Embryonic facial prominence (tissue), 1 donor: ENCODE results near the gene TMC2.

Experiments
- DNase-seq: peaks from one replicate; pipeline ENCODE4 v3.0.0-alpha.2; 2016; ENCODE audit errors: extremely low spot score

The TMC2 gene

DNA sequence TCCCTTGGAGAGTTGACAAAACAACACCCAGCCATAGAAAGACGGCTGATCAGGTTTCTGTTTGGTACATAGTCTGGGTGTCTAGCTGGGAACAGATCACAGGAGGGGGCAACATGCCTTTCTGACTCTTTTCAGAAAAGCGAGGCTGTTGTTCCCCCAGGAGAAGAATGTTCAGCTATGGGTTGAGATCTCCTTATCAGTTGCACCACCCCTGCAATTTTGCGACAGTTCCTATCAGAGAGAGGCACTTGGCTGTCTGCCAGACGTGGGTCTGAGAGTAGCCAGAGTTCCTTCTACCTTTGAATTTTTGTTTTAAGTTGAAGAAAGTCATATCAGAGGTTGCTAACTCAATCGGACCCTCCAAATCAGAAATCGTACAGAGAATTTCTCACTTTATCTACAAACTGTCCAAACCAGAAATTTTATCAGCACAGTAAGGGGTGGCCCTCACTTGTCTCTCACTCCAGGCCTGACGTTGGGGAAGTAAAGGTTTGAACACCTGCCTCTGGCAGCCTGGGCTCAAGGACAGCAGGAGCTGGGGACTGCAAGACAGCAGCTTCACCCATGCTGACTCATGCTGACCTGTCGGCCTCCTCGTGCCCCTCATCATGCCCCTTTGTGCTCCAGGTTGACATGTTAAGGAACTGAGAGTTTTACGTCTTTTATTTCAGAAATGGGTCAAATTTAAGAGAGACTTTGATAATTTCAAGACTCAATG is 42.3 kb downstream of the TMC2 start:
- DNase-seq: no peak

DNA sequence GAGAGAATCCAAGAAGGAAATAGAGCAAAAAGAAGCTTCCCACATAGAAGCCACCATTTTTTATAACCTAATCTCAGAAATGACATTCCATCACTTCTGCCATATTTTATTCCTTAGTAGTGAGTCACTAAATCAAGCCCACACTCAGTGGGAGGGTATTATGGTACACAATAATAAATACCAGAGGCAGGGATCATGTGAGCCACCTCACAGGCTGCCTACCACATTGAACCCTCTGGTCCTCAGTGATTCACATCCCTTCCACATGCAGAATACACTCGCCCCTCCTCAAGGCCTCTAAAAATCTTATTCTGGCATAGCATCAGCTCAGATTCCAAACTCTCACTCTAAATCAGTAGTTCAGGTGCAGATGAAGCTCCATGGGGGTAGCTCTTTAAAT is 49.4 kb downstream of the TMC2 start:
- DNase-seq: no peak

DNA sequence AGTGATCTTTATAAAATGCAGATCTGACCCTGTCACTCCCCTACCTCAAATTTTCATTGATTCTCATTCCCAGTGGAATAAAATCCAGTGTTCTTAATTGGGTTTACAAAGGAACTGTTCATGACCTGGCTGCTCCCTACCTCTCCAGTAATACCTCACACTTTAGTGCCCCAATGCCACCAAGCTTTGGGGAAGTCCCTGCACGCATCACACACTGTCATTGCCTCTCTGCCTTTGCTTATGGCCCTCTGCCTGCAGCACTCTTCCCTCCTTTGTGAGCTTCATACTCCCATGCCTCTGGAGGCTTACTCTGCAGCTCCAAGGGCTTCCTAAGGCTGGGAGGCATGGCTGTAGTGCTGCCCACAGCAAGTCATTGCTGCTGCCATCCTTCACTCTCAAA is 57.4 kb downstream of the TMC2 start:
- DNase-seq: no peak

DNA sequence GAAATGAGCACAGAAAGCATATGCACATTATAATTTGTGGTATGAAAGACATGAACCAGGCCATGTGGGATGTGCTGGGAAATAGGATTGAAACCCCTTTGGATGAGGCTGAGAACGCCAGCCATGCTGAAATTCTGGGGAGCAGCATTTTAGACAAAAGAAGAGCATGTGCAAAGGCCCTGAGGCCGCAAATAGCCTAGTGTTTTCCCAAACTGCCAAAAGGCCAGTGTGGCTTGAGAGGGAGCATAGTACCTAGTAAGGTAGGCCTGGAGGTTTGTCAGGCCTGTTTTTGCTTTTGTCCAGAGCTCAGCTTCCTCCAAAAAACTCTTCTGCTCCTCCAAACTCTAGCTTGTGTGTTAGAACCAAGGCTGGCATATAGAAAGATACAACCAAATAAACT is 58.7 kb downstream of the TMC2 start:
- no peak for DNase-seq

DNA sequence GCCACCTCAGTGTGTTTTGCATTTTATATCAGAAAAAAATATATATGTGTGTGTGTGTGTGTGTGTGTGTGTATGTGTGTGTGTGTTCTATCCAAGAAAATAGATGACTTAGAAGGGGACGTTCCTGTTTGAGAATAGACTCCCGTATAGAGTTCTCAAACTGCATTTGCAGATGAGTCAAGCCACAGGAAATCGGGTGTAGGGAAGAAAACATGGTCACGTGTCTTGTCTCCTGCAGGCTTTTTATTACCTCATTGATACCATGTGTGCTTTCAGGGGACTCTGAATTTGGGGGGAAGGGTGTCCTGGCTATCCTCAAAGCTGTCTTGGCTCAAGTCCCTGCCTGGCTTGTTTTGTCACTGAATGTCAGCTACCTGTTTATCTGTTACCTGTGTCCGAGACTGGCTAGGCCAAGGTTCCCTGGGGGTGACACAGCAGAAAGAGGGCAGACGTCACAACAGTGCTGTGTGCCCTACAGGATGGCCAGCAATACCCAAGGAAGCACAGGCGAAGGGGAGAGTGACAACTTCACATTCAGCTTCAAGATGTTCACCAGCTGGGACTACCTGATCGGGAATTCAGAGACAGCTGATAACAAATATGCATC is 60.4 kb downstream of the TMC2 start:
- DNase-seq: no peak

DNA sequence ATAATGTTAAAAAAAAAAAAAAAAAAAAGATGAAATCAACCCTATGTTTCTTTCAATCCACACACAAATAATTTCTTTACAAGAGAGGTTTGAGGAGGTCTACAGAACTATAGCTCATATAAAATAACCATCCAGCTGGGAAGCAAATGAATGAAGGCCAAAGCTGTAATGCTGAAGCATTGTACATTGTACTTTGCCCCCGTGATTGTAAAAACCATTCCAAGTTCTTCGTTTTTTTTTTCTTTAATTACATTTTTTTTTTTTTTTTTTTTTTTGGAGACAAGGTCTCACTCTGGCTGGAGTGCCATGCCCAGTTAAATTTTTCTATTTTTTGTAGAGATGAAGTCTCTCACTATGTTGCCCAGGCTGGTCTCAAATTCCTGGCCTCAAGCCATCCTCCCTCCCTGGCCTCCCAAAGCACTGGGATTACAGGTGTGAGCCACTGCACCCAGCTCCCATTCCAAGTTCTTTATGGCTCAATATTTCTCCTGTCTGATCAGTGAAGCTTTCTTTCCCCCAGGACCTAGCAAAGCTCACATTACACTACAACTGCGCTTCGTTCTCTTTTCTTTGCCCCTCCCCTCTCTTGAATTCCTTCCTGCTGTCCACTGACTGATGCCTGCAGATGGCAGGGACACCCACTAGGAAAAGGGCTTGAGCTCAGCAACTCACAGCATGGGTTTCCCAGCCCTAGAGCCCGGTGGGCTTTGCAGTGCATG is 63.1 kb downstream of the TMC2 start:
- DNase-seq: no peak

DNA sequence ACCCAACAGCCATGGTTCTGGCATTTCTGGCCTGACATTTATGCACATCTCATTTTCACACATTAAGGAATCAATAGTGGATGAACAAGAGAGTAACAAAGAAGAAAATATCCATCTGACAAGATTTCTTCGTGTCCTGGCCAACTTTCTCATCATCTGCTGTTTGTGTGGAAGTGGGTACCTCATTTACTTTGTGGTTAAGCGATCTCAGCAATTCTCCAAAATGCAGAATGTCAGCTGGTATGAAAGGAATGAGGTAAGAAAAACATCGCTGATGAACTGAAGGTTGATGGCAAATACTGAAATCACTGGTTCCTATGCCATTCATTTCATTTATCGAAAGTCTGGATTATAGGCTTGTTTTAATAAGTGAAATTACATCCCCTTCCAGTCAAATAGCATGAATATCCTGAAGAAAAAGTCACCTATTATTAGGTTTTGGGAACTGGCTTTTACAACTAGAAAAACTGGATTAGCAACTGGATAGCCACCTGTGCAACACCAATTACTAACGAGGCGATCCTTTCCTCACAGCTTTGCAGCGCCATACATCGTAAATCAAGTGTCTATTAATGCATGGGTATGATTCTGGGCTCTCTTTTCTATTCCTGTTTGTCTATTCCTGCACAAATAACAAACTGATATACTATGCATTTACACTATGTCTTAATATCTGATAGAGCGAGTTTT is 65.8 kb downstream of the TMC2 start:
- DNase-seq: no peak

DNA sequence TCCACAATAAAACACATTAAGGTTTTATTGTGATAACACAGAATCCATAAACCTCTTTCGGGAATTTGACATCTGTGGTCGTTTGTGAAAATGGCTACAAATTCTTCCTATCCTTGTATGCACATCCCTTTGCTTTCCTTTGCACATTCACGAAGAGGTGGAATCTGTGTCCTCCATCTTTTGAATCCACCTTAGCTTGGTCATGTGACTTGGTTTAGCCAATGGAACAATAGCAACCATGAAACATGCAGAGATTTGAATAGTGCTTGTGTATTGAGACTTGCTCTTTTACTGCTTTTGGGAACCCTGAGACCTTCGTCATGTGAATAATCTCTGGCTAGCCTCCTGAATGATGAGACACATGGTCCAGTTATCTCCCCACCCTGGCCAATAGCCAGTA is 66.4 kb downstream of the TMC2 start:
- DNase-seq: no peak

DNA sequence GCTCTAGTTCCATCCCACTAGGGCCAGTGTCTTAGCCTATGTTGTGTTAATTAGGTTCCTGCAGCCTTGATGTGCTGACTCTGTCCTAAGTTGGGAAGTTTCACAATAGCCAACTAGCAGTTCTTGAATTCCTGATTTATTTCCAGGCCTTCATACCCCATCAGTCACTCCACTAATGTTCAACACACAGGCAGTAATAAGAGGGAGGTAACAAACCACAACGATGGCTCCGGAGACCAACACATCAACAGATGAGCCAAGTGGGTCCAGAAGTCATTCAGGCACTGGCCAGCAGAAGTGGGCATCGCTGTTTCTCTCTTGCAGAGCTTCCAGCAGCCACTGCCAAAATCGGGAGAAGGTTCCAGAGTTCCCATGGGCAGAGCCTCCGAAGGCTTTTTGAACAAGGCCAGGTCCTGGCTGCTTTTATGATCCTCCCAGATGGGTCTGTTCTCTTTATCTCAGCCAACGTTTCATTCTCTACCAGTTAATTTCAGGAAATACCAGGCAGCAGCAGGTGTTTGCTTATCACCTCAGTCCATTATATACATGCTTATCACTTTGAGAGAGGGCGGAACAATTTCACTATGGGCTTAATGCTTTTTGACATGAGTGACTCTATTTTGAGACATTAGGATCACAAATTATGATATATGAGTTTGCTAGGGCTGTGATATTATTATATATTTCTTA is 67.6 kb downstream of the TMC2 start:
- DNase-seq: no peak

DNA sequence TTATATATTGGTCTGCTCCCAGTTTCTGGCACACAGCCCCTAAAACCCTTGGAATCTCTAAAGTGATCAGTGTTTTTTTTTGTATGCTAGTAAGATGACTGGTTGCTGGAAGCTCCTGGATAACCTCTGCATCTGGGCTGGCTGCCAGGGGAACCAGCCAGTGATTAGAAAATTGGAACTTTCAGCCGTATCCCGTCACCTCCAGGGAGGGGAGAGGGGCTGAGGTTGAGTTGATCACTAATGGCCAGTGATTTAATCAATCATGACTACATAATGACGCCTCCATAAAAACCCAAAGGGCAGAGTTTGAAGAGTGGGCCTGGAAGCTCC is 68.1 kb downstream of the TMC2 start:
- no peak for DNase-seq

DNA sequence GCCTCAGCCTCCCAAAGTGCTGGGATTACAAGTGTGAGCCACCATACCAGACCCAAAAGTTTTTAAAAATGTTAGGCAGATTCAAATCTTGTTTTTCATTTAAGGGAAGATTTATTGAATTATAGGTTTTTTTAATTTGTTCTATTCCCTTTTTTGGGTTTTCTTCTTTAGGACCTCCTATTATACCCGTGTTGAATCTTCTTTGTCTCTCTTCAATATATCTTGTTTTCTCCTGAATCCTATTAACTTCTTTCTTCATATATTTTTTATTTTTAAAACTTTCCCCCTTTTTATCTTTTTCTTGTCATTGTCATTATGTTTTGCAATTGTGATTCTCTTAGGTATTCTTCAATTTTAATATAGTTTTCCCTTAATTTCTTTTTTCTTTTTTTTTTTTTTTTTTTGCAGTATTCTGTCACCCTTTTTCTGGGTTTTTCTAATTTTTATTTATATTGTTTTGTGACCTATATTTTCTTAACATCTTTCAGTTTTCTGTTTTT is 70.2 kb downstream of the TMC2 start:
- no peak for DNase-seq

DNA sequence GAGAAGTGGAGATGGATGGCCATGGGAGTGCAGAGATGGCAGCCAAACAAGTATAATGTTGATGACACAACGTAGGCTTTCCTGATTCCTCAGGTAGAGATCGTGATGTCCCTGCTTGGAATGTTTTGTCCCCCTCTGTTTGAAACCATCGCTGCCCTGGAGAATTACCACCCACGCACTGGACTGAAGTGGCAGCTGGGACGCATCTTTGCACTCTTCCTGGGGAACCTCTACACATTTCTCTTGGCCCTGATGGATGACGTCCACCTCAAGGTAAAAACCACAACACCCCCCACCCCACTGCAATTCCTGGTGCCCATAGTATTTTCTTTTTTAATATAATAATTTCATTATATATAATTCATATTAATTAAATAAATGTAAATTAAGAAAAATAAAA is 74.0 kb downstream of the TMC2 start:
- no peak for DNase-seq

DNA sequence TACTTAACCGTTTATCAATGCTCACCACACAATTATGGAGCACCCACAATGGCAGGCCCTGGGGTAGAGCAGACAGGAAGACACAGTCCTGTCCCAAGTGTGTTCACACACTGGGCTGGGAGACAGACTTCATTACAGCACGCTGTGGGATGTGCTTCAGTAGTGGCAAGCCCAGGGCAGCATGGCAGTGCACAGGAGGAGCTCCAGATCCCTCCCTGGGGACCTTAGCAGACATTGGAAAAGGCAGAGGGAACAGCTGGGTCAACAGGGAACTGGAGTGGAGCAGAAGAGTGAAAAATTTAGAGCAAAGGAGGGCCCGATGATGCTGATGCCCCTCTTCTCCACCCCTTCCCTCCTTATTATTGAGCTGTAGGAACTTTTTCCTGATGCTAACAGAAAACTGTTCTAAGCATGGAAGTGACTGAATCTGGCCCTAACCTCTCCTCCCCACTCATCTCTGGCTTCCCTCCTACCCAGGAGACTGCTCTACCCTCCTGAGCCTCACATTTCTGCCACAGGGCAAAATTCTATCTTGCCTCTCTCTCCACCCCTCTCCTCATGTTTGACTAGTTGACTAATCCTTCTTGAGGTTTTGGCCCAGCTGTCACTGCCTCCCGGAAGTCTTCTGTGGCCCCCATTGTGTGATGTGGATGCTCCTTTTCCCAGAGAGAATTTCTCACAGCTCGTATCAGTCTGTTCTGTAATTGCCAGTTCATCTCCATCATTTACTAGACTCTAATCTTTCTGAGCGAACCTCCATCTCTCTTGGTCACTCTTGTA is 74.8 kb downstream of the TMC2 start:
- DNase-seq: peak; percentile 3

DNA sequence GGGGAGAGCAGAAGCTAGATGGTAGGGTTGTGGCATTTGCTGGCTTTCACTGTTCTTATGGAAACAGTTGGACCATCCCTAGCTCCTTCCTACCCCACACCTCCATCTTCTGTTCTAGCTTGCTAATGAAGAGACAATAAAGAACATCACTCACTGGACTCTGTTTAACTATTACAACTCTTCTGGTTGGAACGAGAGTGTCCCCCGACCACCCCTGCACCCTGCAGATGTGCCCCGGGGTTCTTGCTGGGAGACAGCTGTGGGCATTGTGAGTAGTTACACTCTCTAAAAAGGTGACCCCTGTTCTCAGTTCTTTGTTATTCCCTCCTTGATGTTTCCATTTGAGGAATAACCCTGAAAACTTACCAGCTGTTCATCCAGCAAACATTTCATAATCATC is 75.7 kb downstream of the TMC2 start:
- no peak for DNase-seq

DNA sequence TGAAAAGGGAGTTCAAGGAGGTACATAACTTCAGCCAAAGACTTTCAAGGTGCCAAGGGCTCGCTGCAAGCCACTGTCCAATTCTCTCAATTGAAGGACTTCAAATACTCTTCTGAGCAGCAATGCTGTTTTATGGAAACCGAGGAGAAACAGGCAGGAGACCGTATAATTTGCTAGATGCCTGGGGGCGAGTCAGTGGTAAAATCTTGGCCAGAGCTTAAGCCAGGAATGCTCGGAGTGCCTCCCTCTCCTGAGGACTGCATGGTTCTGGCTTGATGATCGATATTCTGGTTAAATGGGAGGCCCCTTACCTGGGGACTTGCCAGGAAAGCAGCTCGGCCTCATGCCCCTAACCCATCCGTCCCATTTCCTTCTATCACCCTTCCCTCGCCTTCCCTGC is 80.3 kb downstream of the TMC2 start:
- DNase-seq: no peak

DNA sequence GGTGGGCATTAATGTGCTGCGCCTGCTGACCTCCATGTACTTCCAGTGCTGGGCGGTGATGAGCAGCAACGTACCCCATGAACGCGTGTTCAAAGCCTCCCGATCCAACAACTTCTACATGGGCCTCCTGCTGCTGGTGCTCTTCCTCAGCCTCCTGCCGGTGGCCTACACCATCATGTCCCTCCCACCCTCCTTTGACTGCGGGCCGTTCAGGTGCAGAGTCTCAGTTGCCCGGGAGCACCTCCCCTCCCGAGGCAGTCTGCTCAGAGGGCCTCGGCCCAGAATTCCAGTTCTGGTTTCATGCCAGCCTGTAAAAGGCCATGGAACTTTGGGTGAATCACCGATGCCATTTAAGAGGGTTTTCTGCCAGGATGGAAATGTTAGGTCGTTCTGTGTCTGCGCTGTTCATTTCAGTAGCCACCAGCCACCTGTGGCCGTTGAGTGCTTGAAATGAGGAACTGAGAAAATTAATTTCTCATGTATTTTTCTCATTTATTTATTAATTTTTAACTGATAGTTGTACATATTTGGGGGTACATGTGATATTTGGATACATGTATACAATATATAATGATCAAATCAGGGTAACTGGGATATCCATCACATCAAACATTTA is 80.8 kb downstream of the TMC2 start:
- DNase-seq: no peak

DNA sequence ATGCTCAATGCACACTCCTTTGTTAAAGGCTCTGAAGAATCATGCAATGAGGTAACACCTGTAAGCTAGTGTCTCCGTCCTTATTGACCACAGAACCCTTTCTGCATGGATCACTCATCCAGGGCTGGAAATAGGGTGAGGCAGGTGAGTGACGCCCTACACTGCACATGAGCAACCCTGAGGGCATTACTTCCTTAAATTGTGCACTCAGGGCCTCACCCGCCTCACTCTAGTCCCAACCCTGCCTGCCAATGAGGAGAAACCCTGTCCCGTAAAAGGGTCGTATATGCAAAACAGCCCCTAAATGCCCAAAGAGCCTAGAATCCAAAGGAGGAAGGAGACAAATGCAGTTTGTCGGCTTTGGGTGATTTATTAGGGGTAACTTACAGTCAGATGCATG is 82.4 kb downstream of the TMC2 start:
- no peak for DNase-seq

DNA sequence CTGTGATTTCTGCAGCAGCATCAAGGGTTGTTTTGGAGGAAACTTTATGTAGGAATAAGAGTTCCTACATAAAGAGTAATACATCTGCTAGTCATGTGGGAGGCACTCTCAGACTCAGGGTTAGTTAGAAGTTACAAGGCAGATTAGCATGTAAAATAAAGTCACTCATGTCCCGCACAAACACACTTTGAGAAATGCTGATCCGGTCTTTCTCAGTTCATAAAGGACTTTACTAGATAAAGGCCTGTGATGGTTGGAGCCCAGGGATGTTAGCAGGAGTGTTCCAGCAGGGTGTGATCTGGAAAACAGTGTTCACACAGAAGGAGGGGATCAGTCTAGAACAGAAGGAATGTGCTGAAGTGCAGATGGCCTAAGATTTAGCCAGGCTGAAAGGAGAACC is 83.0 kb downstream of the TMC2 start:
- DNase-seq: no peak

DNA sequence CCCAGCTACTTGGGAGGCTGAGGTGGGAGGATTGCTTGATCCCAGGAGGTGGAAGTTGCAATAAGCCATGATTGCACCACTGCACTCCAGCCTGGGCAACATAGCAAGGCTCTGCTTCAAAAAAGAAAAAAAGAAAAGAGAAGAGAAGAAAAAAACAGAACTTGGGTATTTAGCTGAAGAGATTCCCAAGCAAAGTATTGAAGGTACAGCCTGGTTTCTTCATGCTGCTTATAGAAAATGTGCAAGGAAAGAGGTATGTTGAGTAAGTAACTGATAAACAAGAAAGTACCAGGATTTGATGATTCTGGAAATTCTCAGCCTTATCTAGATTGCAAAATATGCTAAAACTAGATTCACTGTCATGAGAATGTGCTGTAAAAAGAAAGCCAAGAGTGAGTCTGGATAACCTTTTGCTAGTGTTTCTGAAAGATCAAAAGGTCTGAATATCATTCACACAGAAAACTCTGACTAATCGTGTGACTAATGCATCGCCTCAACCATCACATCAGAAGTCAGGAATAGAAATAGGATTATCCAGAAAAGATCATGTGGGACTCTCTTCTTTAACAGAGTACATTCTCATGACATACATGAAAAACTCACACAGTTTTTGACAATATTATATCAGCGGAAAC is 83.7 kb downstream of the TMC2 start:
- no peak for DNase-seq

DNA sequence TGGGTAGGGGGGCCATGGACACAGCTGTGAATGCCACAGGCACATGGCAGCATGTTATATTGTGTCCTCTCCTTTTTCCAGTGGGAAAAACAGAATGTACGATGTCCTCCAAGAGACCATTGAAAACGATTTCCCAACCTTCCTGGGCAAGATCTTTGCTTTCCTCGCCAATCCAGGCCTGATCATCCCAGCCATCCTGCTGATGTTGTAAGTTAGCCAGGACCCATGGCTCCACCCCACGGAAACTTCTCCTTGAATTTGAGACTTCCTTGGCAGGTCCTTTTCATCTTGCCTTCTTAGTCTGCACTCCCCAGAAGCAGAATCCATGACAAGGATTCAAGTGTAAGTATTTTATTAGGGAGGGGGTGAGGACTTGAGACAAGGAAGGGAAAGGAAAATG is 87.8 kb downstream of the TMC2 start:
- DNase-seq: no peak
